Upper lobe of left lung (tissue), 4 donors: ENCODE data around the gene NYNRIN.

ENCODE experiments used
- EP300 ChIP-seq, 4 donors: sonication (generic); formaldehyde crosslinking; IDR thresholded peaks; one replicate each; pipeline ENCODE4 v1.5.1; 2017; ENCODE audit warnings: antibody characterized with exemption in 4 of 4, control low read depth in 2 of 4
- POLR2A ChIP-seq, 4 donors: fragments of 450-650 bp; IDR thresholded peaks; one replicate each; pipeline ENCODE4 v1.5.1; 2016 to 2017; ENCODE audit warnings: antibody characterized with exemption in 4 of 4, mild to moderate bottlenecking in 2 of 4

DNA sequence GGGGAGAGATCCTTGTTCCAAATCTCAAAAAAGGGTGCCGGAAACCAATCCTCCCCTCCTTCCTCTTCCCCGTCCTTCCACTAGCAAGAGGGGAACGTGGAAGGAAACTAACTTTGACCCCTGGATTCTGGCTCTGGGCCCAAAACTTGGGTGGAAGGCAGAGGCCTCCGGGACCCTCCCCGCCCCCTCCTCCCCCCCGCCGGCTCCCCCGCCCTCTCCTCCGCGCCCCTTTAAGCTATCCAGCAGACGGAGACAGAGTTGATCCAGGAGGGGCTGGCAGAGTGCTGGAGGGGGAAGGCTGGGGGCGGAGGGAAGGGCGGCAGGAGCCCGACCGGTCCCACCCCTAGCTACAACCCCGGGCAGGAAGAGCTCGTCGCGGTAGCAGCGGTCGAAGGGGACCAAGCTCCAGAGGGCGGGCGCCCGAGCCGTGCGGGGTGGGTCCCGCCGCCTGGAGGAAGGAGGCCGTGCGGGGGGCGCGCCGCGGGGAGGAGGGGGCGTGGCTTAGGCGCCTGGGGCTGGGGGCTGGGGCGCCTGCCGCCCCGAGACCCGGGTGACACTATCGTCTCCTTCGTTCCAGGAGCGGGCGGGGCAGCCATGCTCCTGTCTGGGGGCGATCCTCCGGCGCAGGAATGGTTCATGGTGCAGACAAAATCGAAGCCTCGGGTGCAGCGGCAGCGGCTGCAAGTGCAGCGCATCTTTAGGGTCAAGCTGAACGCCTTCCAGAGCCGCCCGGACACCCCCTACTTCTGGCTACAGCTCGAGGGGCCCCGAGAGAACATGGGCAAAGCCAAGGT lies at the start of gene NYNRIN:
- TF ChIP-seq POLR2A (IDR thresholded peaks at IDR 0.05) (no peak), EP300 (IDR thresholded peaks at IDR 0.05) (no peak)
